Measurements from ENCODE around the gene LINGO1.

Gene LINGO1

GRCh38 chr15:77607111-77607893 is 25.4 kb downstream of the LINGO1 start:
- no peaks in the 10 kb centered on the region for H3K36me3 ChIP-seq (ENCODE audit: control insufficient read depth, insufficient read depth, low read length)
- no peak for DNase-seq (ENCODE audit: extremely low read depth, insufficient read length)
- TF ChIP-seq, protein P1, sequence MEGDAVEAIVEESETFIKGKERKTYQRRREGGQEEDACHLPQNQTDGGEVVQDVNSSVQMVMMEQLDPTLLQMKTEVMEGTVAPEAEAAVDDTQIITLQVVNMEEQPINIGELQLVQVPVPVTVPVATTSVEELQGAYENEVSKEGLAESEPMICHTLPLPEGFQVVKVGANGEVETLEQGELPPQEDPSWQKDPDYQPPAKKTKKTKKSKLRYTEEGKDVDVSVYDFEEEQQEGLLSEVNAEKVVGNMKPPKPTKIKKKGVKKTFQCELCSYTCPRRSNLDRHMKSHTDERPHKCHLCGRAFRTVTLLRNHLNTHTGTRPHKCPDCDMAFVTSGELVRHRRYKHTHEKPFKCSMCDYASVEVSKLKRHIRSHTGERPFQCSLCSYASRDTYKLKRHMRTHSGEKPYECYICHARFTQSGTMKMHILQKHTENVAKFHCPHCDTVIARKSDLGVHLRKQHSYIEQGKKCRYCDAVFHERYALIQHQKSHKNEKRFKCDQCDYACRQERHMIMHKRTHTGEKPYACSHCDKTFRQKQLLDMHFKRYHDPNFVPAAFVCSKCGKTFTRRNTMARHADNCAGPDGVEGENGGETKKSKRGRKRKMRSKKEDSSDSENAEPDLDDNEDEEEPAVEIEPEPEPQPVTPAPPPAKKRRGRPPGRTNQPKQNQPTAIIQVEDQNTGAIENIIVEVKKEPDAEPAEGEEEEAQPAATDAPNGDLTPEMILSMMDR (IDR thresholded peaks at IDR 0.05; ENCODE audit: insufficient read depth, low read length, poor library complexity, severe bottlenecking), result no peak
- no peaks in the 10 kb centered on the region; the same call in 1 of the 2 replicates for H3K27me3 ChIP-seq (replicated peaks; ENCODE audit: control insufficient read depth, insufficient read depth, low read length)
- no peak overlapping the region for H3K4me3 ChIP-seq (replicated peaks; ENCODE audit: low read depth, low read length)

DNA sequence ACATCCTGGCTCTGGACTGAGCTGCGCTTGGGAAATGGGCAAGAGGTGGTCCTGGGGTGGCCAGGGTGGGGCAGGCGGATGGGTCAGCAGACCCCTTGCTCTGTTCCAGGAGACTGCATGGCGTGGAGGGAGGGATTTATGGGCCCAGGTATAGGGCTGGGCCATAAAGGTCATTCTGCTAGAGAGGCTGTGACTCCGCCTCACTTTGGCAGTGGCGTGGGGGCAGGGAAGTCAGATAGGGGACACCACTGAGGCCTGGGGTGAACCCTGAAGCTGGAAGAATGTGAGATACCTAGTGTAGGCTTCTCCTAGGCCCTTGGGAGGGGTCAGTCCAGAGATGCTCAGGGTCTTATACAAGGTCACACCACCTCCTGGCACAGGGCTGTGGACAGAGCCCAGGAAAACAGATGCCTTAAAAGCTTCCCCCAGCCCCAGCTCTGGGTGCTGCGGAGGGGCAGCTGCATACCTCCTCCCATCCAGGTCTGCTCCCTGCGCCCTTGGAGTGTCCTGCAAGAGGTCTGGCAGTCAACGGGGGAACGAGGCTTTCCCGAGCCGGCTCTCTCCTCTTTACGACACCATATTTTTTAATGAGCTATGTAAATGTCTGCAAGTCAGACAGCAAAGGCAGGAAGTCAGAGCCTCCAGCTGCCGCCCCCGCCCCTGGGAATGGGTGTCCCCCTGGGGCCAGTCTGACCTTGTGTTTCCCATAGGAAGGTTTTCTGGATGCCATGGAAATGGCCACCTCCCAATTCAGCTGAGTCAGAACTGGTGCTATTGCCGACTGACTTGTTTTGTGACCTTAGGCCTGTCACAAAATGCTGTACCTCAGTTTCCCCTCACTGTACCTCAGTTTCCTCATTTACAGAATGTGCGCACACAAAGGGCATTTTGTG is 26.3 kb downstream of the LINGO1 start:
- DNase-seq (ENCODE audit: extremely low read depth, insufficient read length), result no peak
- TF ChIP-seq, protein P1 (IDR thresholded peaks at IDR 0.05; ENCODE audit: insufficient read depth, low read length, poor library complexity, severe bottlenecking), result no peak
- H3K4me3 ChIP-seq (replicated peaks; ENCODE audit: low read depth, low read length), result no peak overlapping the region
- H3K36me3 ChIP-seq (ENCODE audit: control insufficient read depth, insufficient read depth, low read length), result no peaks in the 10 kb centered on the region
- no peaks in the 10 kb centered on the region; the same call in none of the 2 replicates for H3K27me3 ChIP-seq (replicated peaks; ENCODE audit: control insufficient read depth, insufficient read depth, low read length)

DNA sequence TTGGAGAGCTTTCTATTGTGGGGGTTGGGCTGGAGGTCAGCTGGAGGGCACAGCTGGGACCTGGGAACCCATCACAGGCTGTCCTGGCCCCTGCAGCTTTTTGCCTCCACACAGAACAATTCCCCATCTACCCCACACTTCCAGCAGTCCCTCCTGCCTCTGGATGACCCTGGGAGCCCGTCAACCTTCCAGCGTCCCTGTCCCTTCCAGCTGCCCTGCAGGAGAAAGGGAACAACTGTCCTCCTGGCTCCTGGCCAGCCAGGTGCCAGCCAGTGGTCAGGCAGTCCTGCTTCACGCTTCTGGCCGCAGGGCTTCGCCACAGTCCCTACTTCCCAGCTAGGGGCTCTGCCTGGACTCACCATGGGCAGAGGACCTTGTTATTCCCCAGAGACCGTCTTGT is 27.2 kb downstream of the LINGO1 start:
- Histone ChIP-seq H3K36me3 (ENCODE audit: control insufficient read depth, insufficient read depth, low read length) (no peaks in the 10 kb centered on the region), H3K27me3 (replicated peaks; ENCODE audit: control insufficient read depth, insufficient read depth, low read length) (no peaks in the 10 kb centered on the region; the same call in none of the 2 replicates), H3K4me3 (replicated peaks; ENCODE audit: low read depth, low read length) (no peak overlapping the region)
- no peak for DNase-seq (ENCODE audit: extremely low read depth, insufficient read length)
- TF ChIP-seq, protein P1 (IDR thresholded peaks at IDR 0.05; ENCODE audit: insufficient read depth, low read length, poor library complexity, severe bottlenecking), result no peak

GRCh38 chr15:77604973-77605372 is 27.7 kb downstream of the LINGO1 start:
- TF ChIP-seq, protein P1 (IDR thresholded peaks at IDR 0.05; ENCODE audit: insufficient read depth, low read length, poor library complexity, severe bottlenecking), result no peak
- no peak for DNase-seq (ENCODE audit: extremely low read depth, insufficient read length)
- Histone ChIP-seq H3K4me3 (replicated peaks; ENCODE audit: low read depth, low read length) (no peak overlapping the region), H3K36me3 (ENCODE audit: control insufficient read depth, insufficient read depth, low read length) (no peaks in the 10 kb centered on the region), H3K27me3 (replicated peaks; ENCODE audit: control insufficient read depth, insufficient read depth, low read length) (no peaks in the 10 kb centered on the region; the same call in 1 of the 2 replicates)

GRCh38 chr15:77603611-77604336 is 28.9 kb downstream of the LINGO1 start:
- DNase-seq (ENCODE audit: extremely low read depth, insufficient read length), result no peak
- Histone ChIP-seq H3K36me3 (ENCODE audit: control insufficient read depth, insufficient read depth, low read length) (no peaks in the 10 kb centered on the region), H3K27me3 (replicated peaks; ENCODE audit: control insufficient read depth, insufficient read depth, low read length) (no peaks in the 10 kb centered on the region; the same call in 1 of the 2 replicates), H3K4me3 (replicated peaks; ENCODE audit: low read depth, low read length) (no peak overlapping the region)
- TF ChIP-seq, protein P1 (IDR thresholded peaks at IDR 0.05; ENCODE audit: insufficient read depth, low read length, poor library complexity, severe bottlenecking), result no peak

All from GM06990 (cell line).